ENCODE measurements around the gene PDZD4. TPM values are rescaled to one million over a fixed set of nuclear protein-coding genes. Genes with fewer than 3 reads are reported as not detected.

Gene PDZD4
- total and polyA plus RNA-seq, 9 of the 15 experiments (the other 6 are each of a cell fraction or from before 2014, with no cell fraction given), result 0.05 to 0.38 (median 0.07) TPM; not detected in 5

GRCh38 chrX:153864561-153865320 is 34.4 kb upstream of the PDZD4 start (continued):
- no peak for TF ChIP-seq HNRNPH1 (optimal IDR thresholded peaks at IDR 0.05; ENCODE audit: low read depth, low read length)
- no peak for TF ChIP-seq HMGXB4 (CRISPR knock-in tag; IDR thresholded peaks at IDR 0.05)
- TF ChIP-seq GMEB1 (CRISPR knock-in tag; IDR thresholded peaks at IDR 0.05), result no peak
- no peak for TF ChIP-seq NR4A1 (CRISPR knock-in tag; IDR thresholded peaks at IDR 0.05)
- TF ChIP-seq NR4A1 (tag; IDR thresholded peaks at IDR 0.05), result no peak
- no peak for TF ChIP-seq NFXL1 (CRISPR knock-in tag; IDR thresholded peaks at IDR 0.05)

GRCh38 chrX:153864101-153864500 is 33.8 kb upstream of the PDZD4 start:
- TF ChIP-seq ZNF696 (CRISPR knock-in tag; conservative IDR thresholded peaks at IDR 0.05) (no peak), PCBP1 (IDR thresholded peaks at IDR 0.05; ENCODE audit: low read depth, low read length, poor library complexity, severe bottlenecking) (no peak), TFAM (CRISPR knock-in tag; conservative IDR thresholded peaks at IDR 0.05) (no peak), HDGF (IDR thresholded peaks at IDR 0.05) (no peak), ZNF184 (CRISPR knock-in tag; IDR thresholded peaks at IDR 0.05) (no peak), ARHGAP35 (IDR thresholded peaks at IDR 0.05; ENCODE audit: partially characterized antibody) (no peak), ZBTB5 (IDR thresholded peaks at IDR 0.05) (no peak)
- Histone ChIP-seq H3K27me3 (ENCODE audit: control insufficient read depth in 2 of 2, insufficient read depth in 2 of 2, low read length in 2 of 2) (peaks cover 14 to 70% of the 10 kb centered on the region in 2 experiments; a peak in 4 of 5 replicates), H3K9me1 (ENCODE audit: control insufficient read depth, insufficient read depth, low read length) (no peaks in the 10 kb centered on the region), H3K36me3 (ENCODE audit: control insufficient read depth, insufficient read depth, low read length) (no peaks in the 10 kb centered on the region), H3K27ac (ENCODE audit: extremely low read depth, low read depth, low read length) (no peak overlapping the region), H2AFZ (ENCODE audit: low read depth, low read length) (no peak overlapping the region), H3K9me3 (replicated peaks; ENCODE audit: control insufficient read depth, insufficient read depth, low read depth, low read length) (no peaks in the 10 kb centered on the region), H3K79me2 (ENCODE audit: control insufficient read depth, insufficient read depth, low read length) (no peaks in the 10 kb centered on the region), H3K4me1 (replicated peaks in 1 of 2; ENCODE audit: control insufficient read depth in 2 of 2, insufficient read depth in 2 of 2, low read length in 2 of 2) (peaks cover 0 to 32% of the 10 kb centered on the region in 2 experiments; a peak in 2 of 5 replicates), H3K4me2 (ENCODE audit: insufficient read depth, low read length) (no peak overlapping the region), H3K4me3 (no peak overlapping the region), H3K9ac (ENCODE audit: insufficient read depth in 1 of 2, low read depth in 2 of 2, low read length in 2 of 2) (no peak overlapping the region), H4K20me1 (replicated peaks; ENCODE audit: control insufficient read depth, insufficient read depth, low read length) (0 out of 2 replicates have a peak, but pooled peaks cover 6% of the 10 kb centered on the region)
- BruUV-seq (replicated peaks), result no TSS peak
- WGBS (ENCODE audit: insufficient coverage, low coverage, missing lambda C conversion rate), result 11% methylated on average over 6 of the region's 10 CpGs
- DNase-seq (ENCODE audit: extremely low read depth in 1 of 4, low spot score in 3 of 4) (no peak), FAIRE-seq (no peak), ATAC-seq (no peak)
- ChIA-PET POLR2A (no interaction called here), CTCF (ENCODE audit: low intra/inter-chr PET ratio) (no interaction called here)
- in situ Hi-C loops (cut with MboI) (no loop called here), intact Hi-C loops (cut with micrococcal nuclease) (no loop called here)

Data from K562 (cell line).